ENCODE data around the gene TTC12.

The TTC12 gene

GRCh38 chr11:113314389-113315301 lies at the start of gene TTC12:
TTC12 (plus strand) TSS chr11:113314583; CDS start chr11:113316258, 1,675 bp downstream.
- DNase-seq: peak; percentile 81

GRCh38 chr11:113265362-113265761 lies 49.0 kb upstream of the TTC12 start:
- DNase-seq: no peak

- DNase-seq: no peak
Observed at GRCh38 chr11:113267493-113267892, 46.9 kb upstream of the TTC12 start.

- DNase-seq: no peak
Observed at GRCh38 chr11:113269096-113269495, 45.3 kb upstream of the TTC12 start.

GRCh38 chr11:113269636-113270035 lies 44.7 kb upstream of the TTC12 start:
- no peak for DNase-seq

- DNase-seq: no peak
Observed at GRCh38 chr11:113270080-113270479, 44.3 kb upstream of the TTC12 start.

GRCh38 chr11:113271551-113272245 lies 42.7 kb upstream of the TTC12 start:
- DNase-seq: no peak

- no peak for DNase-seq
Observed at GRCh38 chr11:113272281-113272680, 42.1 kb upstream of the TTC12 start.

GRCh38 chr11:113272927-113273615 lies 41.3 kb upstream of the TTC12 start:
- DNase-seq: no peak

GRCh38 chr11:113273720-113274119 lies 40.7 kb upstream of the TTC12 start:
- DNase-seq: no peak

GRCh38 chr11:113274713-113275582 lies 39.4 kb upstream of the TTC12 start:
- DNase-seq: no peak

- no peak for DNase-seq
Observed at GRCh38 chr11:113275602-113276001, 38.8 kb upstream of the TTC12 start.

- DNase-seq: no peak
Observed at GRCh38 chr11:113276466-113276865, 37.9 kb upstream of the TTC12 start.

GRCh38 chr11:113277907-113278306 lies 36.5 kb upstream of the TTC12 start:
- no peak for DNase-seq

- DNase-seq: no peak
Observed at GRCh38 chr11:113278481-113278880, 35.9 kb upstream of the TTC12 start.

GRCh38 chr11:113278925-113279324 lies 35.5 kb upstream of the TTC12 start:
- DNase-seq: no peak

- DNase-seq: no peak
Observed at GRCh38 chr11:113279591-113279990, 34.8 kb upstream of the TTC12 start.

- DNase-seq: no peak
Observed at GRCh38 chr11:113281052-113281725, 33.2 kb upstream of the TTC12 start.

GRCh38 chr11:113282898-113283437 lies 31.4 kb upstream of the TTC12 start:
- DNase-seq: no peak

- no peak for DNase-seq
Observed at GRCh38 chr11:113283881-113284280, 30.5 kb upstream of the TTC12 start.

- no peak for DNase-seq
Observed at GRCh38 chr11:113286009-113286408, 28.4 kb upstream of the TTC12 start.

All from DMS 273 treated with DMSO at 0.1 percent for 48 hours (cell line).